ENCODE data around the gene ARMC8. TPM values are rescaled to one million over a fixed set of nuclear protein-coding genes. Genes with fewer than 3 reads are reported as not detected.

ARMC8 gene
- total RNA-seq, 2 experiments from 2014 or later: 37.7 to 39.6 TPM

DNA sequence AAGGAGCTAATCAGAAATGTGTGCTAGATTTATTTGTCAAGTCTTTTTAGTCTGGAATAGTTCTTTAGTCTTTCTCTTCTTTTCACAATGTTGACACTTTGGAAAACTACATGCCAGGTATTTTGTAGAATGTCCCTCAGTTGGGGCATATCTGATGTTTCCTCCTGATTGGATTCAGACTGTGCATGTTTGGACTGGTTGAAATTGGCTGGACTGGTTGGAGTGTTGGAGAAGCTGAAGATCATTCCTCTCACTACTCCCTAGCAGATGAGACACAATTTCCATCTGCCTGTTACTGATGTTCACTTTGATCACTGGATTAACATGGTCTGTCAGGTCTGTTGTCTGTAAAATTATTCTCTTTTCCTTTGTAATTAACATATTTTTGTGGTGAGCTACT lies 138.9 kb downstream of the ARMC8 start:
- ChIA-PET CTCF (interaction anchor here (0.6 kb wide), 1 partner anchor 148 kb away, joined by 3 read pairs; no protein-coding TSS in a partner anchor), POLR2A (no interaction called here)
- H3K36me3 Mint-ChIP-seq: no peaks in the 10 kb centered on the region
- no peak for DNase-seq
- H3K9me3 Mint-ChIP-seq: no peaks in the 10 kb centered on the region
- intact Hi-C loops (cut with micrococcal nuclease): loop anchor here (5.0 kb wide), 3 partner anchors 94 to 266 kb away; partner anchors contain the start of gene CEP70
- peaks cover 38% of the 10 kb centered on the region for H3K4me1 Mint-ChIP-seq (ENCODE audit: low read depth)
- no peak overlapping the region for H3K4me3 Mint-ChIP-seq
- no peak overlapping the region for H3K27ac Mint-ChIP-seq
- H3K27me3 Mint-ChIP-seq: no peaks in the 10 kb centered on the region

DNA sequence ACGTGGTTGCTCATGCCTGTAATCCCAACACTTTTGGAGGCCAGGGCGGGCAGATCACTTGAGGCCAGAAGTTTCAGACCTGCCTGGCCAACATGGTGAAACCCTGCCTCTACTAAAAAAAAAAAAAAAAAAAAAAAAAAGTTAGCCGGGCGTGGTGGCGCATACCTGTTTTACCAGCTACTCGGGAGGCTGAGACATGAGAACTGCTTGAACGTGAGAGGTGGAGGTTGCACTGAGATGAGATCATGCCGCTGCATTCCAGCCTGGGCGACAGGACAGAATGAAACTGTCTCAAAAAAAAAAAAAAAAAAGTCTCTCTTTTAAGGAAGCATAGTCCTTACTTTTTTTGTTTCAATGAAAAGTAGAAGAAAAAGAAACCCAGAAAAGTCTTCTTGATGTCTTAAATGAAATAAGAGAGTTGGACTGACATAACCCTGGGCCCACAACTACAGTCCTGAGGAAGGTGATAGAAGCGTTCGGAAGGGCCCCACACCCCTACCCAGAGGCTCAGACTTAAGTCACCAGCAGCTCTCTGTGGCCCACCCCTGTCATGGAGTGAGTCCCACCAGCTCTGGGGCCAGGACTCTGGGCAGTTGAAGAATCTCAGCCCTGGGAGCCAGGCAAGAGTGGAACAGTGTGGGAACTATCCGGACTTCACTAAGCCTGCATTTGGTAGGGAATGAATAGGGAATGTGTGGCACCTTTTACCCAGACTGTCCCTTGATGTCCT lies 139.9 kb downstream of the ARMC8 start:
- POLR2A ChIA-PET: no interaction called here
- no peak overlapping the region for H3K27ac Mint-ChIP-seq
- H3K27me3 Mint-ChIP-seq: no peaks in the 10 kb centered on the region
- CTCF ChIA-PET: no interaction called here
- no peaks in the 10 kb centered on the region for H3K9me3 Mint-ChIP-seq
- intact Hi-C loops (cut with micrococcal nuclease): loop anchor here (5.0 kb wide), 3 partner anchors 95 to 265 kb away; partner anchors contain the start of gene CEP70
- no peaks in the 10 kb centered on the region for H3K36me3 Mint-ChIP-seq
- no peak overlapping the region for H3K4me3 Mint-ChIP-seq
- peaks cover 38% of the 10 kb centered on the region for H3K4me1 Mint-ChIP-seq (ENCODE audit: low read depth)
- no peak for DNase-seq

DNA sequence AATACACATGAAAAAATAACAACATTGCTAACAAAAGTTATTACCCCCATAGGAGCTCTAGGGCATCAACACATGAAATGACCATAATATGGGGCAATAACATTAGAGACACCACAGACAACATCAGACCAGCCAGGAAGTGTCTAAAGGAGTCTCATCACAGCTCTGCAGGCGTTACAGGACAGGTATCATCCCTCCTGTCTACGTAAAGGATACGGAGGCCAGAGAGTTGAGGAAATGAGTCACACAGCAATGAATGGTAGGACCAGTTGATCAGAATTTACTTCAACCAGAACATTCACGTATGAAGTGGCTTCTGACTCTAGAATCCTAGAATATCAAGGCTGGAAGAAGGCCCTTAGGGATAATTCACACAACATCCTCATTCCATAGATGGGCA lies 140.7 kb downstream of the ARMC8 start:
- Mint-ChIP-seq H3K9me3 (no peaks in the 10 kb centered on the region), H3K4me1 (ENCODE audit: low read depth) (peaks cover 31% of the 10 kb centered on the region), H3K4me3 (no peak overlapping the region), H3K36me3 (no peaks in the 10 kb centered on the region), H3K27me3 (no peaks in the 10 kb centered on the region), H3K27ac (no peak overlapping the region)
- ChIA-PET POLR2A (interaction anchor here (1.5 kb wide), 1 partner anchor 32 kb away, joined by 6 read pairs; no protein-coding TSS in a partner anchor), CTCF (interaction anchor here (0.6 to 1.8 kb wide), 11 partner anchors 11 to 267 kb away, joined by 3 to 11 read pairs (median 6); partner anchors contain the start of genes ARMC8, CEP70 and DBR1)
- intact Hi-C loops (cut with micrococcal nuclease): loop anchor here (2.0 to 5.0 kb wide), 5 partner anchors 39 to 264 kb away; partner anchors contain the start of genes ARMC8 and CEP70
- DNase-seq: no peak

DNA sequence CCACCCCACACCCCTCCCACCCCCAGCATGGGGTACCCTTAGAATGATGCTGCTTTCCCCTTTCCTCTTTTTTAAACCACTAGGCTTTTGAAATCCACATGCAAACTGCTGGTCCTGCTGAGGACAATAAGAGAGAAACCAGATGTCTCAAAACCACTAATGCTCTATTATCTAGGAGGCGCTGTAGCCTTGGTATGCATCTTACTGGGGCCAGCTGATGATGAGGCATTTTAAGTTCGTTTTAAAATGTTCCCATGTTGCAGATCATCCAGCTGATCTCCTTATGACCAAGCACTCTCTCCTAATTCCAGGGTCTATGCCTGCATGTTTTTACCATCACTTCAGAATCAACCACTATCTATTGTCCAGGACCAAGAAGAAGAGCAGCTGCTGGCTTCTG lies 141.2 kb downstream of the ARMC8 start:
- no peak overlapping the region for H3K27ac Mint-ChIP-seq
- intact Hi-C loops (cut with micrococcal nuclease): loop anchor here (2.0 to 5.0 kb wide), 5 partner anchors 40 to 264 kb away; partner anchors contain the start of genes ARMC8 and CEP70
- no peaks in the 10 kb centered on the region for H3K36me3 Mint-ChIP-seq
- H3K27me3 Mint-ChIP-seq: no peaks in the 10 kb centered on the region
- ChIA-PET POLR2A (interaction anchor here (1.5 kb wide), 1 partner anchor 32 kb away, joined by 6 read pairs; no protein-coding TSS in a partner anchor), CTCF (interaction anchor here (0.6 to 1.8 kb wide), 16 partner anchors 8 to 587 kb away, joined by 3 to 11 read pairs (median 4); partner anchors contain the start of genes ARMC8, CEP70 and DBR1)
- peaks cover 31% of the 10 kb centered on the region for H3K4me1 Mint-ChIP-seq (ENCODE audit: low read depth)
- no peak for DNase-seq
- H3K9me3 Mint-ChIP-seq: no peaks in the 10 kb centered on the region
- H3K4me3 Mint-ChIP-seq: peak overlapping the region; percentile 89

DNA sequence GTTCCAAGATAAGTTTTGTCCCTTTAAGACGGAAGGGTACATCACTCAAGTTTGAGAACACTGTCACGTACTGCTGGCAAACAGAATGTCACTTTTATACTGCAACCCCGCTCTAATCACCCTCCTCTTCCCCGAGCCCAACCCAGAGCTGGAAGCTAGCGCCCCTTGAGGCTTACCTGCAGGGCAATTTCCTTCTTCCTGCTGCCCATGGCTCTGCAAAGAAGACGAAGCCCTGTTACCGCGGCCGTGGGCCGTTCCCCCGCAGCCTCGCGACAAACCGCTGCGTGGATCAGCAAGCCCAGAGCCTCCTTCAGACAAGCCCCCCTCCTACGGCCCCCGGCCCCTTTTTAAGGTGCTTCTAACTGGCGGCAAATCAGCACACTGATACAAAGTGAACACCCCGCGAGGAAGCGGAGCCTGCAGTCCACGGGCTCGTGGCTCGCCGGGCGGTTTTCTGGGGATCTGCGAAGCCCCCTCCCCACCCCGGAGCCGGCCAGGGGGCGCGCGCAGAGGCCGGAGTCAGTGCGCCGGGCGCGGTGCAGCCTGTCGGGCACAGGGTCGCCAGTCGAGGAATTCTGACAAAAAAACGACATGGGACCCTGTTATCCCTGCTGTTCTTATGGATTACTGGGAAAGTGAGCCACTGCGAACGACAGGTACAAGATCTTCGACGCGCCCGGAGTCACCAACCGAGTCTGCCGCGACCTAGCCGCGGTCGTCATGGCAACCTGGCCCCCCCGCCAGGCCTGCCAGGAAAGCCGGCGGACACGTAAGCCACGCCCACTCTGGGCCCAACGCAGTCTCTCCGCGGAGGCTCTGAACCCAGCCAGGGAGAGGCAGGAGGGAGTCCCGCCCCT lies 142.3 kb downstream of the ARMC8 start, which contains the start of gene NME9:
Gene NME9, minus strand, starts transcription at position 725 of the 857 bp plus-strand sequence. Its CDS starts 516 bp downstream, at position 209.
- Mint-ChIP-seq H3K27ac (peak within 1 kb of the TSS; percentile 80), H3K4me3 (peak within 1 kb of the TSS; percentile 89), H3K36me3 (no peaks in the 10 kb centered on the region), H3K27me3 (no peaks in the 10 kb centered on the region), H3K4me1 (ENCODE audit: low read depth) (peaks cover 28% of the 10 kb centered on the region), H3K9me3 (no peaks in the 10 kb centered on the region)
- CTCF ChIA-PET: interaction anchor here (0.6 to 1.8 kb wide), 18 partner anchors 8 to 586 kb away, joined by 3 to 11 read pairs (median 4); partner anchors contain the start of genes ARMC8, CEP70 and DBR1
- DNase-seq: peak; percentile 93
- intact Hi-C loops (cut with micrococcal nuclease): loop anchor here (1.0 to 5.0 kb wide), 7 partner anchors 19 to 263 kb away; partner anchors contain the start of genes ARMC8, CEP70 and MRAS
- POLR2A ChIA-PET: interaction anchor here (1.5 kb wide), 1 partner anchor 33 kb away, joined by 6 read pairs; no protein-coding TSS in a partner anchor

DNA sequence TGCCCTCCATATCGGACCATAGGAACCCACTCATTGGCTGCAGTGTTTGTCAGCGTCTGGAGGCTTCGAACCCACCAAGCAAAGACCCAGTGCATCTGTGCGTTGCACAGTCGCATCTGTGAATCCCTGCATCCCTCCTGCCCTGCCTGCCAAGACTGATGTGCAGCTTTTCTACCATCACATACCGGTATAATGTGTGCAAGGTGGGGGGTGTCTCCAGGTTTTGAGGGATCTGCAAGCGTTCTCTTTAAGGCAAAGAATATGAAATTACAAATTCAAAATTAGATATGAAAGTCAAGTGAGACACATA lies 142.8 kb downstream of the ARMC8 start:
- CTCF ChIA-PET: interaction anchor here (1.3 to 1.6 kb wide), 3 partner anchors 17 to 108 kb away, joined by 3 read pairs; no protein-coding TSS in a partner anchor
- POLR2A ChIA-PET: no interaction called here
- Mint-ChIP-seq H3K4me3 (peak overlapping the region; percentile 89), H3K36me3 (no peaks in the 10 kb centered on the region), H3K27me3 (no peaks in the 10 kb centered on the region), H3K4me1 (ENCODE audit: low read depth) (peaks cover 22% of the 10 kb centered on the region), H3K9me3 (no peaks in the 10 kb centered on the region), H3K27ac (peak overlapping the region; percentile 19)
- intact Hi-C loops (cut with micrococcal nuclease): loop anchor here (1.0 to 5.0 kb wide), 7 partner anchors 18 to 263 kb away; partner anchors contain the start of genes ARMC8, CEP70 and MRAS
- no peak for DNase-seq

GRCh38 chr3:138331143-138331894 lies 144.2 kb downstream of the ARMC8 start:
- DNase-seq: no peak
- Mint-ChIP-seq H3K4me1 (ENCODE audit: low read depth) (peaks cover 22% of the 10 kb centered on the region), H3K27ac (no peak overlapping the region), H3K36me3 (no peaks in the 10 kb centered on the region), H3K4me3 (no peak overlapping the region), H3K9me3 (no peaks in the 10 kb centered on the region), H3K27me3 (no peaks in the 10 kb centered on the region)
- intact Hi-C loops (cut with micrococcal nuclease): no loop called here
- POLR2A ChIA-PET: no interaction called here
- CTCF ChIA-PET: interaction anchor here (0.7 to 1.5 kb wide), 7 partner anchors 14 to 263 kb away, joined by 3 to 5 read pairs (median 4); partner anchors contain the start of genes ARMC8 and CEP70

GRCh38 chr3:138332472-138333073 lies 145.5 kb downstream of the ARMC8 start:
- H3K4me1 Mint-ChIP-seq (ENCODE audit: low read depth): peaks cover 22% of the 10 kb centered on the region
- no peak overlapping the region for H3K27ac Mint-ChIP-seq
- H3K9me3 Mint-ChIP-seq: no peaks in the 10 kb centered on the region
- intact Hi-C loops (cut with micrococcal nuclease): no loop called here
- ChIA-PET CTCF (interaction anchor here (0.7 to 1.5 kb wide), 5 partner anchors 15 to 158 kb away, joined by 3 to 5 read pairs (median 4); no protein-coding TSS in a partner anchor), POLR2A (no interaction called here)
- DNase-seq: no peak
- H3K4me3 Mint-ChIP-seq: no peak overlapping the region
- no peaks in the 10 kb centered on the region for H3K27me3 Mint-ChIP-seq
- H3K36me3 Mint-ChIP-seq: no peaks in the 10 kb centered on the region

- no peaks in the 10 kb centered on the region for H3K9me3 Mint-ChIP-seq
These were observed 147.5 kb downstream of the ARMC8 start for GRCh38 chr3:138334608-138335007.

GRCh38 chr3:138336454-138336999 lies 149.4 kb downstream of the ARMC8 start:
- intact Hi-C loops (cut with micrococcal nuclease): no loop called here
- H3K4me1 Mint-ChIP-seq (ENCODE audit: low read depth): no peaks in the 10 kb centered on the region
- no peaks in the 10 kb centered on the region for H3K36me3 Mint-ChIP-seq
- no peak overlapping the region for H3K4me3 Mint-ChIP-seq
- H3K27me3 Mint-ChIP-seq: no peaks in the 10 kb centered on the region
- POLR2A ChIA-PET: interaction anchor here (0.7 kb wide), 1 partner anchor 534 kb away, joined by 3 read pairs; no protein-coding TSS in a partner anchor
- no peak for DNase-seq
- no peaks in the 10 kb centered on the region for H3K9me3 Mint-ChIP-seq
- CTCF ChIA-PET: interaction anchor here (1.4 to 1.7 kb wide), 2 partner anchors 8 to 258 kb away, joined by 4 read pairs; partner anchors contain the start of gene CEP70
- no peak overlapping the region for H3K27ac Mint-ChIP-seq

More at GRCh38 chr3:138334608-138335007, 147.5 kb downstream of the ARMC8 start:
- no peak for DNase-seq
- intact Hi-C loops (cut with micrococcal nuclease): no loop called here
- POLR2A ChIA-PET: no interaction called here
- no peaks in the 10 kb centered on the region for H3K36me3 Mint-ChIP-seq
- H3K4me3 Mint-ChIP-seq: no peak overlapping the region
- H3K27ac Mint-ChIP-seq: no peak overlapping the region
- CTCF ChIA-PET: no interaction called here
- H3K27me3 Mint-ChIP-seq: no peaks in the 10 kb centered on the region
- peaks cover 6% of the 10 kb centered on the region for H3K4me1 Mint-ChIP-seq (ENCODE audit: low read depth)

Measured in activated CD4-positive, alpha-beta memory T cell treated with anti-CD3 and anti-CD28 coated beads for 36 hours (primary cell).